ACC112 (cell line): Measurements from ENCODE around the gene MGAM2.

Experiments
- H2AFZ ChIP-seq: fragments of 200-600 bp; sonication (generic); one replicate; pipeline ENCODE4 v1.6.0; 2017; ENCODE audit warnings: antibody characterized with exemption, low read length; ENCODE audit not compliant: unreplicated experiment
- H3K27ac ChIP-seq: fragments of 200-600 bp; sonication (generic); 2 replicates; pipeline ENCODE4 v1.5.1; 2014; ENCODE audit warnings: low read depth, mild to moderate bottlenecking, antibody characterized with exemption, low read length, moderate library complexity
- H3K27me3 ChIP-seq: fragments of 200-600 bp; sonication (generic); 2 replicates; pipeline ENCODE4 v1.6.1; 2014; ENCODE audit warnings: mild to moderate bottlenecking, antibody characterized with exemption, low read length, moderate library complexity, mixed read lengths; ENCODE audit not compliant: insufficient read depth
- H3K36me3 ChIP-seq: fragments of 200-600 bp; sonication (generic); 2 replicates; pipeline ENCODE4 v1.6.1; 2016; ENCODE audit warnings: mild to moderate bottlenecking, antibody characterized with exemption, low read length, moderate library complexity, mixed read lengths; ENCODE audit not compliant: insufficient read depth
- H3K4me1 ChIP-seq: fragments of 200-600 bp; sonication (generic); one replicate; pipeline ENCODE4 v1.6.1; 2016; ENCODE audit warnings: low read length, mixed read lengths; ENCODE audit not compliant: insufficient read depth, unreplicated experiment, control insufficient read depth
- H3K4me3 ChIP-seq: fragments of 200-600 bp; sonication (generic); 2 replicates; pipeline ENCODE4 v1.5.1; 2014; ENCODE audit warnings: mild to moderate bottlenecking, low read depth, low read length
- H3K79me2 ChIP-seq: fragments of 200-600 bp; sonication (generic); one replicate; pipeline ENCODE4 v1.6.0; 2016; ENCODE audit warnings: low read length; ENCODE audit not compliant: control insufficient read depth, unreplicated experiment, insufficient read depth

MGAM2 gene

DNA sequence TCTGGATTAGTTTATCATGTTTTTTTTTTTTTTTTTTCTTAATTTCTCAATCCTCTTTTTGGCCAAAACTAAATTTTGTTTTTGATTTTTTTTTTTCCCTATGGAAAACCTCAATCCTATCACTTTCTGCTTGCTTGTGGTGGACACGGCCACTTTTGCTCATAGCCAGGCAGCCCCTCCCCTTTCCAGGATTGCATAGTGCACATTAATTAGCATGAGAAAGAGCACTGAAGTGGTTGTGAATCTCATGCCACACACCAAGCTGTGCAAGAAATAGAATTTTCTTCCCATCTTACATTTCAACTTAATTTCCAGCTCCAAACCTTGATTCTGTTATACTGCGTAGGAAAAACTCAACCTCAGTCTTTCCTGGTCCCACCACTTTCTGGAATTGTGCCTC is 34.6 kb downstream of the MGAM2 start:
- Histone ChIP-seq H3K79me2 (no peaks in the 10 kb centered on the region), H3K36me3 (no peaks in the 10 kb centered on the region), H3K4me1 (no peaks in the 10 kb centered on the region), H3K27ac (no peak overlapping the region), H3K27me3 (no peaks in the 10 kb centered on the region; the same call in 1 of the 2 replicates), H3K4me3 (no peak overlapping the region), H2AFZ (no peak overlapping the region)

DNA sequence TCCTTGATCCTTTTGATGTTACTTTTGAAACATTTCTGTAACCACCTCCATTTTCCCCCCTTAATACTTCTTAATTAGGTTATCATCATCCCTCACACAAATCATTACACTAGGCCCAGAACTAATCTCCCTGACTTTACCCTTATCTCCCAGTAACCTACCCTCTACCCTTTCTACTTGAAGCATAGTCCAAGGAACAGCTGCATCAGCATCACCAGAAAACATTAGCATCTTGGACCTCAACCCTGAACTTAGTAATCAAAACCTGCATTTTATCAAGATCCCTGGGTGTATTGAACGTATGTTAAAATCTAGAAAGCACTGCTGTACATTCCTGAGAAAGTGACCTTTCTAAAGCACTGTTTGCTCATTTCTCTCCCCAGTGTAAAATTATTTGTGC is 38.8 kb downstream of the MGAM2 start:
- Histone ChIP-seq H3K27ac (no peak overlapping the region), H2AFZ (no peak overlapping the region), H3K36me3 (no peaks in the 10 kb centered on the region), H3K27me3 (peaks cover 10% of the 10 kb centered on the region), H3K4me3 (no peak overlapping the region), H3K4me1 (no peaks in the 10 kb centered on the region), H3K79me2 (no peaks in the 10 kb centered on the region)

DNA sequence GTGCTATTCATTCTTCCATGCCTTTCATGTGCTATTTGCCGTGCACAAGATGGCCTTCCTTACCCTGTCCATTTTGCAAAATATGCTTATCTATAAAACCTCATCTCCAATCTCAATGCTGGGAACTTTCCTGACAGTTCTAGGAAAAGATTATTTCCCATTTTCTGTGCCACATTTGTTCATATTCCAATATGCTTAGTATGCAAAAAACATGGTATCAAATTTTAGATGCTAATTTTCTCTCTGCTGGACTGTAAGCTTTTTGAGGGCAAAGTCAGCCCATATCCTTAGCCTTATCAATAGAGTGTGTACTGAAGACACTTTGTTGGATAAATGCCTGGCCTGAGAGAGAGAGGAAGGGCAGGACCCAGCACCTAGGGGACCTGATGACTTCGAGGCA is 39.4 kb downstream of the MGAM2 start:
- Histone ChIP-seq H3K4me3 (no peak overlapping the region), H3K27me3 (peaks cover 10% of the 10 kb centered on the region), H2AFZ (no peak overlapping the region), H3K79me2 (no peaks in the 10 kb centered on the region), H3K27ac (no peak overlapping the region), H3K36me3 (no peaks in the 10 kb centered on the region), H3K4me1 (no peaks in the 10 kb centered on the region)

DNA sequence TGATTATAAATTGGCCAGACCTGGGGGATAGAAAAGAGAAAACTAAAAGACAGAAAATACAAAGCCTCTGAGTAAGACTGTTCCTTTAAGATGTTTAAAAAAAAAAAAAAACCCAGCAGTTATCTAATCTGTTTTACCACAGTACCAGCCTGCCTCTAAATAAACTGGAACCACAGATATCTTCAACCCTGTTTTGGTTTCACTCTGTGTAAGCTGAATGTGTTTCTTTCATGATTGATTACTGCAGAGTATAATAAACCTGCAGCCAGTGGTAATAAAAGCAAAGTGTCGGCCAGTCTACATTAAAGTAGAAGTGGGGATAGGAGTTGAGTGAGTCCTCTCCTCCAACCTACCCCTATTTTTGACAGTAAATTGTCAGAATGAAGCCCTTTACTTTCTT is 40.6 kb downstream of the MGAM2 start:
- Histone ChIP-seq H3K27ac (no peak overlapping the region), H3K36me3 (no peaks in the 10 kb centered on the region)

DNA sequence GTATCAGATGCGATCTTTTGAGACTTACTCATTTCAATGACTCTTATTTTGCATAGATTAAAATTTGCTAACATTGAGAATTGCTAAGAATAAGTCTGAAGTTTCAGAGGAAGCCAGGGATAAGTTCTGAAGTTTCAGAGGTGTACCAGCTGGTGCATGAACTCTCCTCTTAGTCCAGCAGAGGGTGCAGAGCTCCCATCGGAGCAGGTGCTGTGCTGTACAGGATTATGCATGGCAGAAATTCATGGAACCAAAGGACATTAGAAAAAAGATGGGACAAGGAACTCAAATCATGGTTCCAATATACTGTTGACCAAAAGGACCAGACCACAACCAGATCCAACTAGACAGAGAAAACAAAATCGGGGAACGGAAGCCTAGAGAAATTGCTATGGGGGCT is 41.9 kb downstream of the MGAM2 start:
- H3K4me3 ChIP-seq = no peak overlapping the region
- peaks cover 25% of the 10 kb centered on the region for H3K27me3 ChIP-seq
- no peaks in the 10 kb centered on the region for H3K79me2 ChIP-seq
- H3K36me3 ChIP-seq = no peaks in the 10 kb centered on the region
- no peaks in the 10 kb centered on the region for H3K4me1 ChIP-seq
- H3K27ac ChIP-seq = no peak overlapping the region
- no peak overlapping the region for H2AFZ ChIP-seq

More for the DNA sequence above, 40.6 kb downstream of the MGAM2 start:
- no peak overlapping the region for H3K4me3 ChIP-seq
- H2AFZ ChIP-seq = no peak overlapping the region
- peaks cover 17% of the 10 kb centered on the region for H3K27me3 ChIP-seq
- no peaks in the 10 kb centered on the region for H3K4me1 ChIP-seq
- no peaks in the 10 kb centered on the region for H3K79me2 ChIP-seq

DNA sequence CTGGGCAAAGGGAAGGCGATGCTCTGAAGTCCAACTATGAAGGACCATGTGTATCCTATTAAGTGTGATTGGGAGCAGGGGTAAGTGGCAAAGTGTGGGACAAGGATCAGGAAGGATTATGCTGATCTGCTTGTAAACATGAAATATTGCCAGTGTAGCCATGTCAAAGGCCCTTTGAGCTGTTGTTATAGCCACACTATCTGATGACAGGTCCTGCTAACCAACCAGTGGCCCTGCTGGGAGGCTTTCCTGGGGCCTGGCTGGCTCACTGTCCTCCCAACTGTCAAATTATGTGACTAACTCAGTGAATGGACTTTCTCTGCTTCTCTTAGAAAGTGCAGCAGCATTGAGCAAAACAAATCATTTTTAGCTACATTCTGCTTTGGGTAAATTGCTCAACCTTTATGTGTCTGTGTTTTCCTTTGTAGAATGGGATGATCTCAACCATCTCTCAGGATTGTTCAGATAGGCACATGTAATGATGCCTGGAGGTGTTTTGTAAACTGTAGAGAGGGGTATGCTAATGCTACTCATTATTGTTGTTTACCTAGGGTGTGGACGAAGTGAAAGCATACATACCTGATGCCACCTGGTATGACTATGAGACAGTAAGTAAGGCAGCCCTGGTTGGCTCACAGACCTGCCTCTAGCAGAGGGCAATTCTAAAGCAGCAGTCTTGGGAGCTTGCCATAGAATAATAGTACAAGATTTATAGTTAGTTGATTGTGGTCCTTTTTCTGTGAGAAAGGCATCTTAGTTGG is 47.4 kb downstream of the MGAM2 start:
- Histone ChIP-seq H3K27ac (no peak overlapping the region), H2AFZ (no peak overlapping the region), H3K4me1 (no peaks in the 10 kb centered on the region), H3K36me3 (no peaks in the 10 kb centered on the region), H3K4me3 (no peak overlapping the region), H3K27me3 (peaks cover 51% of the 10 kb centered on the region), H3K79me2 (no peaks in the 10 kb centered on the region)

DNA sequence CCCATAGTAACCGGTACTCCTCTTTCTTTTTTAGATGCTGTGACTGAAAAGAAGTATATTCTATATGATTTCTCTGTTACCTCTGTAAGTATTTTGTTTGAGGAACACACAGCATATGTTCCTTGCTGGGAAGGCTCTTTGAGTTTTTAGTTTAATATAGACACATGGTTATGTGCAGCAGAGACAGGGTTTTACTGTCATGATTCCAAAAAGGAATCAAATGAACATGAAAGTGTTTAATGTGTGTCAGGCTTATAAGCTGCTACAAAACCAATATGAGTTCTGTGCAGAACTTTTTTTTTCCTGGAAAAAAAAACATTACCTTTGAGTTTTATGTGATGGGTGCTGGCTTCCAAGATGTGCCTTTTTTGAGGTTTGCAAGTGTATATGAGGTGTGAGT is 50.4 kb downstream of the MGAM2 start:
- H3K4me1 ChIP-seq = no peaks in the 10 kb centered on the region
- H3K79me2 ChIP-seq = no peaks in the 10 kb centered on the region
- H3K36me3 ChIP-seq = no peaks in the 10 kb centered on the region
- H3K27me3 ChIP-seq = peaks cover 56% of the 10 kb centered on the region
- no peak overlapping the region for H3K4me3 ChIP-seq
- H3K27ac ChIP-seq = no peak overlapping the region
- no peak overlapping the region for H2AFZ ChIP-seq

DNA sequence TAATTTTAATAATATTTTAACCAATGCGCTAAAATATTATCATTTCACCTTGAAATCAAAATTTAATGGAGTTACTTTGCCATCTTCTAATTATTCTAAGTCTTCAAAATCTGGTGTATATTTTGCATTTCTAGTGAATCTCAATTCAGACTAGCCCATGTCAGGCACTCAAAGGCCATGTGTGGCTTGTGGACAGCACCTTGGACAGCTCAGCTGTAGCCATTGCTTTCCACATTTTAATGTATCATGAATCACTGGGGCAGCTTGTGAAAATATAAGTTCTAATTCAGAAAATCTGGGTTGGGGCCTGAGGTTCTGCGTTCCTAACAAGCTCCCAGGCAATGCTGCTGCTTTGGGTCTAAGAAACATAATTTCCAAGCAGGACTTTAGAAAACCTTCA is 57.2 kb downstream of the MGAM2 start:
- H3K4me3 ChIP-seq = no peak overlapping the region
- H3K36me3 ChIP-seq = no peaks in the 10 kb centered on the region
- H2AFZ ChIP-seq = no peak overlapping the region
- H3K4me1 ChIP-seq = no peaks in the 10 kb centered on the region
- H3K79me2 ChIP-seq = no peaks in the 10 kb centered on the region
- no peak overlapping the region for H3K27ac ChIP-seq
- H3K27me3 ChIP-seq = peaks cover 20% of the 10 kb centered on the region

DNA sequence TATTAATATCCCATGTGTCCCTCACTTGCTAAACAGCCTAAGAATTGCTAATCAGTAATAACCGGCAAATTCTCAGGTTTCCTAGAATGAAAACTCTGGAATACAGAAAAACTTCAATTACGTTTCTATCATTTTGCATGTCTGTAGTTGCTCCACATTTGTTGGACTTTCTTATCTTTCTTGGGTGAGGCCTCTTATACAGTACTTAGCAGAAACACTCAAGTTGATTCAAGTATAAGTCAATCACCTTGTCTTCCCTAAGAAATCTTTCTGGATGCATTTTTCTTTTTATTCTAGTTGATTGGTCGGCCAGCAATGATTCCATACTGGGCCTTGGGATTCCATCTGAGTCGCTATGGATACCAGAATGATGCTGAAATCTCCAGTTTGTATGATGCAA is 61.4 kb downstream of the MGAM2 start:
- H3K36me3 ChIP-seq = no peaks in the 10 kb centered on the region
- H3K27me3 ChIP-seq = peaks cover 6% of the 10 kb centered on the region
- H3K4me1 ChIP-seq = no peaks in the 10 kb centered on the region
- H2AFZ ChIP-seq = no peak overlapping the region
- no peak overlapping the region for H3K4me3 ChIP-seq
- no peak overlapping the region for H3K27ac ChIP-seq
- H3K79me2 ChIP-seq = no peaks in the 10 kb centered on the region

DNA sequence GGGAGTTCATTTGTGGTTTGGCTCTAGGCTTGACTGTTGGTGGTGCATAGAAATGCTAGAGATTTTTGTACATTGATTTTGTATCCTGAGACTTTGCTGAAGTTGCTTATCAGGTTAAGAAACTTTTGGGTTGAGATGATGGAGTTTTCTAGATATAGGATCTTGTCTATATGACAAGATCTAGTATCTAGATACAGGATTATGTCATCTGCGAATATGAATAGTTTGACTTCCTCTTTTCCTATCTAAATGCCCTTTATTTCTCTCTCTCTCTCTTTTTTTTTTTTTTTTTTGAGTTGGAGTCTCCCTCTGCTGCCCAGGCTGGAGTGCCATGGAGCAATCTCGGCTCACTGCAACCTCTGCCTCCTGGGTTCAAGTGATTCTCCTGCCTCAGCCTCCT is 62.9 kb downstream of the MGAM2 start:
- Histone ChIP-seq H3K79me2 (no peaks in the 10 kb centered on the region), H3K4me1 (no peaks in the 10 kb centered on the region), H3K36me3 (no peaks in the 10 kb centered on the region), H3K27me3 (peaks cover 6% of the 10 kb centered on the region), H3K27ac (no peak overlapping the region), H3K4me3 (no peak overlapping the region), H2AFZ (no peak overlapping the region)

DNA sequence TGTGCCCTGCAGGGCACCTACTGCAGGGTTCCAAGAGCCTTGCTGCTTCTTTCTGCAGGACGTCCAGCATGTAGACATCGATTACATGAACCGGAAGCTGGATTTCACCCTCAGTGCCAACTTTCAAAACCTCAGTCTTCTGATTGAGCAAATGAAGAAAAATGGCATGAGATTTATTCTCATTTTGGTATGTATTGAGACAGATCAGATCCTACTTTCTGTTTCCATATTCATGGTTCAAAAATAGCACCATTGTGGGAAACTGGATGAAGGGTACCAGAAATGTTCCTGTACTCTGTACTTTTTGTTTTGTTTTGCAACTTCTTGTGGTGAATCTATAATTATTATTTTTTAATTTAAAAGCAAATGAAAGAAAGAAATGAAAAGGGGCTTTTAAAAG is 64.1 kb downstream of the MGAM2 start:
- Histone ChIP-seq H3K4me1 (no peaks in the 10 kb centered on the region), H2AFZ (no peak overlapping the region), H3K27me3 (peaks cover 9% of the 10 kb centered on the region), H3K27ac (no peak overlapping the region), H3K36me3 (no peaks in the 10 kb centered on the region), H3K79me2 (no peaks in the 10 kb centered on the region), H3K4me3 (no peak overlapping the region)
